HG02642 (cell line): ENCODE measurements around the gene ADM5.
"Not testable (repeated sequence)": the region's sequence is repeated elsewhere in the genome, so short reads cannot be mapped to it uniquely, and the experiment has no call there.

Experiments used
- ATAC-seq: cut with Tn5 transposase; IDR thresholded peaks from one replicate; pipeline ENCODE4 v1.9.1; 2021; ENCODE audit warnings: mild to moderate bottlenecking; ENCODE audit not compliant: unreplicated experiment, poor library complexity

ADM5 gene

GRCh38 chr19:49696865-49697264 is 7.5 kb downstream of the ADM5 start:
- no peak for ATAC-seq

DNA sequence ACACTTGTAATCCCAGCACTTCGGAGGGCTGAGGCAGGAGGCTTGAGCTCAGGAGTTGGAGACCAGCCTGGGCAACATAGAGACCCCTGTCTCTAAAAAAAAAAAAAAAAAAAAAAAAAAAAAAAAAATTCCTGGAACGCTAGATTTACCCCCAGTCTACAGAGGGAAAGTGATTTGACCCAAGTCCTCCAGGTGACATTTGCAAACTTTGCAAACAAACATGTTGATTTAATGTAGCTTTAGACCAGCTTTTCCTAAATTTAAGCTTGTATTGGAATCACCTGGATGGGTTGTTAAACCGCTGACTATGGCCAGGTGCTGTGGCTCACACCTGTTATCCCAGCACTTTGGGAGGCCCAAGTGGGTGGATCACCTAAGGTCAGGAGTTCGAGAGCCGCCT is 10.0 kb downstream of the ADM5 start:
- no peak for ATAC-seq

DNA sequence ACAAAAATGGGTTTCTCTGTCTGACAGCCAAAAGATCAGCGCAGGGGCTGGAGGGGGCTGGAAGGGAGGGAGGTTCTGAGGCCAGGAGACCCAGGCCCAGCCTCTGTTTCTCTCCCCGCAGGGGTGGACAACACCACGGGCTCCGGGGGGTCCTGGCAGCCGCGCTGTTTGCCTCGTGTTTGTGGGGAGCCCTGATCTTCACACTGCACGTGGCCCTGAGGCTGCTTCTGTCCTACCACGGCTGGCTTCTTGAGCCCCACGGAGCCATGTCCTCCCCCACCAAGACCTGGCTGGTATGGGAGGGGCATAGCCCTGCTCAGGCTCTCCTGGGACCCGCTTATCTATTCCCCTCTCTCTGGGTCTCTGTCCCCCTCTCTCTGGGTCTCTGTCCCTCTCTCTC is 11.2 kb downstream of the ADM5 start:
- no peak for ATAC-seq

- ATAC-seq = no peak
Observed at GRCh38 chr19:49701271-49701786, 11.9 kb downstream of the ADM5 start.

DNA sequence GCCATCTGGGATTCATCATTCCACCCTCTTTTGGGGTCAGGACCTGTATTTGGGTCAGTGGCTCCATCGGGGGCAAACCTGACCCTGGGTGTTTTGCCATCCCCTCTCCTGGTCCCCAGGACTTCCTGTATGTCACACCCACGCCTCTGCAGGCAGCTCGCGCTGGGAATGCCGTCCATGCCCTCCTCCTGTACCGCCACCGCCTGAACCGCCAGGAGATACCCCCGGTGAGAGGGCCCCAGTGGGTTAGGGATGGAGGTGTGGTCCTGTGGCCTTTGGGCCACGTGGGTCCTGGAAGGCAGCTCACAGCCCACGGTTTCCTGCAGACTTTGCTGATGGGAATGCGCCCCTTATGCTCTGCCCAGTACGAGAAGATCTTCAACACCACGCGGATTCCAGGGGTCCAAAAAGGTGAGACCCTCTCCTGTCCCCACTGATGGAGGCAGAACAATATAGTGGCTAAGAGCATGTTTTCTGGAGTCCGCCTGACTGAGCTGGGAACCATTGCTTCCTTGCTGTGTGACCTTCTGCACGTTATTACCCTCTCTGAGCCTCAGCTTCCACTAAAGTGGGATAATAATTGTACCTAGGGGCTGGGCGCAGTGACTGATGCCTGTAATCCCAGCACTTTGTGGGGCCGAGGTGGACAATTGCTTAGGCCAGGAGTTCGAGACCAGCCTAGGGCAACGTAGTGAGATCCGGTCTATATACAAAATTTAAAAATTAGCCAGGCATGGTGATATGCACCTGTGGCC is 15.7 kb downstream of the ADM5 start:
- no peak for ATAC-seq

- no peak for ATAC-seq
Observed at GRCh38 chr19:49705919-49706318, 16.5 kb downstream of the ADM5 start.

GRCh38 chr19:49710372-49710951 is 21.1 kb downstream of the ADM5 start:
- no peak for ATAC-seq

GRCh38 chr19:49712397-49712859 is 23.0 kb downstream of the ADM5 start:
- no peak for ATAC-seq

GRCh38 chr19:49713236-49713845 is 23.9 kb downstream of the ADM5 start:
- no peak for ATAC-seq

- ATAC-seq = no peak
Observed at GRCh38 chr19:49716154-49716553, 26.8 kb downstream of the ADM5 start.

DNA sequence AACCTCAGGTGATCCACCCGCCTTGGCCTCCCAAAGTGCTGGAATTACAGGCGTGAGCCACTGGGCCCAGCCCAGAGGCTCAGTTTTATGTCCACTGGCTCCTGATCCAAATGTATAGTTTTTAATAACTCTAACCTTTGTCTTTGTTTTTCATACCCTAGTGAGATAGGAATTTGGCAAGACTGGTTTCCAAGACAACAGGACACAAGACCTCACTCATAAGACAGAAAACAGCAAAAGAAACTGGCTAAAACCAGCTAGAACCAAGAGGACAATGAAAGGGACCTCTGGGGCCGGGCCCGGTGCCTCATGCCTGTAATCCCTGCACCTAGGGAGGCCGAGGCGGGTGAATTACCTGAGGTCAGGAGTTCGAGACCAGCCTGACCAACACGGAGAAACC is 29.1 kb downstream of the ADM5 start:
- no peak for ATAC-seq

DNA sequence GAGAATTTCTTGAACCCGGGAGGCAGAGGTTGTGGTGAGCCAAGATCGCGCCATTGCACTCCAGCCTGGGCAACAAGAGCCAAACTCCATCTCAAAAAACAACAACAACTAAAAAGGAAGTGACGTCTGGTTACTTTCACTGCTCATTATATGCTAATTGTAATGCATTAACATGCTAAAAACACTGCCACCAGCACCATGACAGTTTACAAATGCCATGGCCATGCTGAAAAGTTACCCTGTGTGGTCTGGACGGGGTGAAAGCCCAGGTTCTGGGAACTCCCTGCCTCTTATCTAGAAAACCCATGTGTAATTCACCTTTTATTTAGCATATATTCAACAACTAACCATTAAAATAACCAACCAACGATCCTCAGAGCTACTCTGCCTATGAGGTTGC is 29.6 kb downstream of the ADM5 start:
- no peak for ATAC-seq

DNA sequence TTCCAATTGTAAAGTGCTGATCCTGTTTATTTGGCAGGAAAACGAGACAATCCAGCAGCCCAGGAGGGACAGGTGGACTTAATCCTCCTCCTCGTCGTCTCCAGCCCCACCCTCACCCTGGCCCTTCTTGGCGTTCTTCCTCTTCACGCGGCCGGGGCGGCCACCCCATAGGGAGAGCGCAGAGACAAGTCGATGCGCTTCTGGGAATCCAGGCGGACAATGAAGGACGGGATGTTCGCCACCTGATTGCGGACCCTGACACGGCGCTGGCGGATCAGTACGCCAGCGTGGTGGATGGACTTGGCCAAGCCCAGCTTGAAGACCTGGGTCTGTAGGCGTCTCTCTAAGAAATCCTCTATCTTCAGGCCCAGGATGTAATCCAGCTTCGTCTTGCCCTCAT is 30.0 kb downstream of the ADM5 start:
- not testable (repeated sequence) for ATAC-seq

GRCh38 chr19:49727217-49728030 is 38.0 kb downstream of the ADM5 start:
- no peak for ATAC-seq

DNA sequence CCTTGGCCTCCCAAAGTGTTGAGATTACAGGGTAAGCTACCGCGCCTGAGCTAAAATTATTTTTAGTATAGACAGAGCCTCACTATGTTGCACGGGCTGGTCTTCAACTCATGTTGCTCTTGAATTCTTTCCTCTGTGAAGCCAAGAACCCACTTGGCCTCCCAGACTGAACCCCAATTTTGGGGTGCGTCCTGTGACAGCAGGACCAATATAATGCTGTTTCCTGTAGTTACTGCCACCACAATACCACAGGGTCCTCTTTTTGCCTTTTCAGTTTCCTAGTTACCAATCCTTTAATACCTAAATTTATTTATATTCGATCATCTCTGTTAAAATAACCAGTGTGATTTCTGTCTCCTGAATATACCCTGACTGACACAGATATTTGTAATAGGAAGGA is 40.8 kb downstream of the ADM5 start:
- no peak for ATAC-seq

DNA sequence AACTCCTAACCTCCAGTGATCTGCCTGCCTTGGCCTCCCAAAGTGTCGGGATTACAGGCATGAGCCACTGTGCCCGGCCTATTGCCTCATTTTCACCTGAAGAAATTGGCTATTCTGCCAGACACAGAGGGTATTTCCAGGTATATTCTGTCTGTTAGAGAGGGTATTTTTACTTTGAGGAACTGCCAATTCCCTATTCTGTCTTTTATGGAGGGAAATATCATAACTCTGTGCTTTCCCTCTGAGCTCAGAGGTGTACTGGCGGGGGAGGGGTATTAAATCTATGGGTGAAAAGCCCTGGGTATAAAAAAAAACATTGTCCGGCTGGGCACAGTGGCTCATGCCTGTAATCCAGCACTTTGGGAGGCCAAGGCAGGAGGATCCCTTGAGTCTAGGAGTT is 48.9 kb downstream of the ADM5 start:
- no peak for ATAC-seq

- no peak for ATAC-seq
Observed at GRCh38 chr19:49739098-49739497, 49.7 kb downstream of the ADM5 start.

DNA sequence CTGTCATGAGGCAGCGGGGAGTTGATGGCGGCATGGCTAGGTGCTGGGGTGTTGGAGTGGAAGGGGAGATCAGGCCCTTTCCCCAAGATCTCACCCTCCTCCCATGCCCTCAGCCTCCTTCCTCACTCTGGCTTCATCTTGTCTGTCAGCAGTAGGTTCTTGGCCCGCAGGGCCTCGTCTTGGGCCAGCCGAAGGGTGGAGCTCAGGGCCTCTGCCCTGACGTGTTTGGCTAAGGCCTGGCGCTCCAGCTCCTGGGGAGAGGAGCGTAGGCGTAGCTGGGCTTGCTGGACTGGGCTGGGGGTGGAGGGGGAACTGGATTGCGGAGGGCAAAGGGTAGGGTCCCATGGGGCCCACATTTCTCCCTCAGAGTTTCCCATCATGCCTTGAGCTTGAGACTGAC is 50.5 kb downstream of the ADM5 start:
- no peak for ATAC-seq
